Retinal pigment epithelial cell (primary cell): Measurements from ENCODE around the gene PPP1R3E.
A peak's percentile ranks its signal among the peaks of the same experiment; 100 is the strongest.

Experiments used
- DNase-seq: peaks from one replicate; pipeline ENCODE4 v3.0.0-alpha.2; 2010; ENCODE audit warnings: low read depth
- H3K4me3 ChIP-seq: 2 replicates; pipeline ENCODE4 v1.5.1; 2011; ENCODE audit warnings: mild to moderate bottlenecking, low read length, control low read depth, moderate library complexity
- TF ChIP-seq, protein P1 (sequence below): conservative IDR thresholded peaks from 2 replicates; pipeline ENCODE4 v1.5.1; 2011; ENCODE audit warnings: low read depth, low read length, control low read depth, inconsistent platforms

The PPP1R3E gene

DNA sequence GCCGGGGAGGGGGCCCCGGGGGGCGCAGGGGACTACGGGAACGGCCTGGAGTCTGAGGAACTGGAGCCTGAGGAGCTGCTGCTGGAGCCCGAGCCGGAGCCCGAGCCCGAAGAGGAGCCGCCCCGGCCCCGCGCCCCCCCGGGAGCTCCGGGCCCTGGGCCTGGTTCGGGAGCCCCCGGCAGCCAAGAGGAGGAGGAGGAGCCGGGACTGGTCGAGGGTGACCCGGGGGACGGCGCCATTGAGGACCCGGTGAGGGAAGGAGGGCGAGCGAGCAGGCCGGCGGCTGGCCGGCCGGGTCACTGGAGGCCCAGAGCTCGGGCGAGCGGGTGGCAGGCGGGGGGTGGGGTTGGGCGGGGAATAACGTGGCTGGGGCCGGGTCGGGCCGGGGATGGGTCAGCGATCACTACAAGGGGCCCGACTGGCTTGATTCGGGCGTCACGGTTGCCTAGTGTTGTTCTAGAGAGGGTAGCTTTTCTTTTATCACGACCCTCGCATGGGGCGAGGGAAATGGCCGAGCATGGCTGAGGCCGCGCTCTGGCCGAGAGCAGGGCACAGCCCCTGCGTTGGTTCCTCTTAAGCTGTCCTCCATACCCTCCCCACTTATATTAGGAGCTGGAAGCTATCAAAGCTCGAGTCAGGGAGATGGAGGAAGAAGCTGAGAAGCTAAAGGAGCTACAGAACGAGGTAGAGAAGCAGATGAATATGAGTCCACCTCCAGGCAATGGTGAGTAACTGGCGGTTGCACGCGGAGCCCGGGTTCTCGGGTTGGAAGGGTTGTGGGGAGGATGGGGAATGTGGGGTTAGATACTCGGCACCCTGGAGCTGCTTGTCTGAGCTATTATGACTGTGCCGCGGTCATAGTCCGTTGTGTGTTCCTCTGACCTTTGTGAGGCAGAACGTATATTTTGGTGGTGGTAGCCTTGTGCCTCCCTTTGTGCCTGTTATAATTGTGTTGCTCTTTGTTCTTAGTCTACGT lies 19.2 kb upstream of the PPP1R3E start:
- TF ChIP-seq, protein P1, sequence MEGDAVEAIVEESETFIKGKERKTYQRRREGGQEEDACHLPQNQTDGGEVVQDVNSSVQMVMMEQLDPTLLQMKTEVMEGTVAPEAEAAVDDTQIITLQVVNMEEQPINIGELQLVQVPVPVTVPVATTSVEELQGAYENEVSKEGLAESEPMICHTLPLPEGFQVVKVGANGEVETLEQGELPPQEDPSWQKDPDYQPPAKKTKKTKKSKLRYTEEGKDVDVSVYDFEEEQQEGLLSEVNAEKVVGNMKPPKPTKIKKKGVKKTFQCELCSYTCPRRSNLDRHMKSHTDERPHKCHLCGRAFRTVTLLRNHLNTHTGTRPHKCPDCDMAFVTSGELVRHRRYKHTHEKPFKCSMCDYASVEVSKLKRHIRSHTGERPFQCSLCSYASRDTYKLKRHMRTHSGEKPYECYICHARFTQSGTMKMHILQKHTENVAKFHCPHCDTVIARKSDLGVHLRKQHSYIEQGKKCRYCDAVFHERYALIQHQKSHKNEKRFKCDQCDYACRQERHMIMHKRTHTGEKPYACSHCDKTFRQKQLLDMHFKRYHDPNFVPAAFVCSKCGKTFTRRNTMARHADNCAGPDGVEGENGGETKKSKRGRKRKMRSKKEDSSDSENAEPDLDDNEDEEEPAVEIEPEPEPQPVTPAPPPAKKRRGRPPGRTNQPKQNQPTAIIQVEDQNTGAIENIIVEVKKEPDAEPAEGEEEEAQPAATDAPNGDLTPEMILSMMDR = no peak
- H3K4me3 ChIP-seq = peak overlapping the region; percentile 95
- no peak for DNase-seq

DNA sequence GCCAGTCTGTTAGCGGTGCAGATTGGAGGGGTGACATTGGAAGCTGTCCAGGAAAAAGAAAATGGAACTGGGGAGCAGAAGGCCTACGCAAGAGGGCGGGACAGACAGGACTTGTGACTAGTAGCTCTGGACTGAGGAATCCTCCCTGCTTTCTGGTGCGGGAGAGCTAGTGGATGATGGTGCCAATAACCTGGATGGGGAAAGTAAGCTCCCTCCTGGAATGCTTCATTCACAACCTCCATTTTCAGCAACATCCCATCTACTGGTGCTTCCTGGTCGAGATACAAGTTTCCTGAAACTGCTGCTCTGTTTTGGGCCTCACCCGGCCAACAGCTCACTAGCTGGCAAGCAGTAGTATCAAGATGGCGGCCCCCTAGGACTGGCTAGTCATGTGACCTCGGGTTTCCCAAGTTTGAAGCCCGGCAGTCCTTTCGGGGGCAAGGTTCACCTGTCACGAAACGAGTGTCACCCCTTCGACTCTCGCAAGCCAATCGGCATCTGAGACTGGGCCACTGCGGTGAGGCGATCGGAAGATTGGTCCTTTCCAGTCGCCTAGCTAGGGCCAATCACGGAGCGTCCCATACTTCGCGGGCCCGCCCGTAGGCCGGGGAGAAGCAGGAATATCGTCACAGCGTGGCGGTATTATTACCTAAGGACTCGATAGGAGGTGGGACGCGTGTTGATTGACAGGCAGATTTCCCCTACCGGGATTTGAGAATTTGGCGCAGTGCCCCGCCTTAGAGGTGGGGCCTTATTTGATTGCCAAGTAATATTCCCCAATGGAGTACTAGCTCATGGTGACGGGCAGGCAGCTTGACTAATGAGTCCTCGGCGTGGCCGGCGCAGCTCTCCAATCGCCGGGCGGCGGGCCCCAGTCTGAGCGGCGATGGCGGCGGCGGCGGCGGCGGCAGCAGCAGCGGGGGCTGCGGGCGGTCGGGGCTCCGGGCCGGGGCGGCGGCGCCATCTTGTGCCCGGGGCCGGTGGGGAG lies 18.2 kb upstream of the PPP1R3E start, which contains the start of gene PABPN1:
Gene PABPN1 (plus strand): TSS at position 874 of the 988 bp plus-strand sequence. CDS start 13 bp downstream, at position 887.
- peak; percentile 100 for DNase-seq
- H3K4me3 ChIP-seq = peak within 1 kb of the TSS; percentile 95
- TF ChIP-seq, protein P1 = no peak

DNA sequence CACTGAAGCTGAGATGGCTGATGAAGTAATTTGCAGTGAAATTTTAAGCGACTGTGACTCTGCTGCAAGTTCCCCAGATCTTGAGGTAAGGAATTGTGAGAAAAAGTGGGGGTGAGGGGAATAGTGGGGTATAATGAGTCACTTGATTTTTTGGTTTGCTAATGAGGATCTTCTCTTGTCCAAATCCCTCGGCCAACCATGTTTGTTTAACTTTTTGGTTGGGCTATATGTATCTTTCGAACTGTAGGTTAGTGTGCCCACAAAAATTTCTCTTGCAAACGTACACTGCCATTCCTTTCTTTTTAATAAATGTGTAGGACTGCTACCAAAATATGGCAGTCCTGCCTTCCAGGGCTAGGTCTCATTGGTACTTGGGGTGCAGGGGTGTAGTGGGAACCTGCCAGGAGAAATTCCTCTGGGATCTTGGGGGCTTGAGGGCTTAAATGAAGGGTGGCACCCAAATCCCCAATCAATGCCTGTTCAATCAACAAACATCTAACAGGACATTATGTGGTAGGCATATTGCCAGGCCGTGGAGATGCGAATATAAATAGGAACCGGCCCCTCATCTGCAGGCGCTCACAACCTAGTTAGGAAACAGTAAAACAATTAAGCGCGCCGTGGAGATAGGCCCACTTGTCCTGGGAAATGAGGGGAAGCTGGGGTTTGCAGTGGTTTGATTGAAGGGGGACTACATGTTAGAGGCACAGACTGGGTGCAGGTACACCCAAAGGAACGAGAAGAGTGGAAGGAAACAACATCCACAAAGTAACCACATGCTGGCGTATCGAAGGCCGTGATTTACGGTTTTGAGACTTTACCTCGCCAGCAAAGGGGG lies 17.3 kb upstream of the PPP1R3E start:
- no peak for DNase-seq
- TF ChIP-seq, protein P1 = no peak
- peak overlapping the region; percentile 42 for H3K4me3 ChIP-seq

DNA sequence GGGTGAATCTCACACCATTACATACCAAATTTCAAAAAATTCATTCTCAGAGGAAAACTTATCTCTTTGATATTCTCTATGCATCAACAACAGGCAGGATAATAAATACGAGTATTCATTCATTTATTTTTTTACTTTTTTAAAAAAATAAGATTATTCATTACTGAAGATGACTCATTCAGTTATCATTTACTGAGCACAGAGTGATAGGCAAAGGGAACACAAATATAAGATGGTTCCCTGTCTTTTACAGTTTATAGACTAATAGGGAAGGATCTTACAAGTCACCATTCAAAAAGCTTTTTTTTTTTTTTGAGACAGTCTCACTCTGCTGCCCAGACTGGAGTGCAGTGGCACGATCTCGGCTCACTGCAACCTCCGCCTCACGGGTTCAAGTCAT lies 13.6 kb upstream of the PPP1R3E start:
- TF ChIP-seq, protein P1 = no peak
- no peak for DNase-seq
- H3K4me3 ChIP-seq = no peak overlapping the region

DNA sequence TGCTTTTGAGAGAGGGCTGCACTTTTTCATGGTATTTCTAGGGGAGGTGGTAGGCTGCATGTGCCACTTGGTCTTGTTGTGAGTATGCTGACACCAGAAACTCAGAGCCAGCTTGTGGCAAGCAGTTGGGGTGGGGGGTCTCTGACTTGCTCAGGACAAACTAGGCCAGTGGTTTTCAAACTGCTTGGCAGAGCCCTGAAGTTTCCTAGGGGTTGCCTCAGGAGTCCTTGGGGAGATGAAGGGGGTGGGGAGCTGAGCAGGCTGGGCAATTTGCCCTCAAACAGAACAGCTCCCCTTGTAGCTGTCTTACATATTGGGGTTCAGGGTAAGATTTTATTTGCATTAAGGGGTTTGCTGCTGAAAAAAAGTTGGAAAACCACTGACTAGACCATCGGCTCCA lies 7.9 kb upstream of the PPP1R3E start:
- H3K4me3 ChIP-seq = no peak overlapping the region
- TF ChIP-seq, protein P1 = no peak
- no peak for DNase-seq
